Activated CD4-positive, alpha-beta T cell treated with anti-CD3 and anti-CD28 coated beads, Interleukin-2, Interleukin-4, amounts not matched to agents 100 ng/mL and 50 ng/mL, durations not matched to agents 16 hours and 8 hours (primary cell): Measurements from ENCODE around the gene PPM1N.

Experiments
- DNase-seq: peaks from one replicate; pipeline ENCODE4 v3.0.0-alpha.2; 2020; ENCODE audit warnings: low spot score

PPM1N gene

DNA sequence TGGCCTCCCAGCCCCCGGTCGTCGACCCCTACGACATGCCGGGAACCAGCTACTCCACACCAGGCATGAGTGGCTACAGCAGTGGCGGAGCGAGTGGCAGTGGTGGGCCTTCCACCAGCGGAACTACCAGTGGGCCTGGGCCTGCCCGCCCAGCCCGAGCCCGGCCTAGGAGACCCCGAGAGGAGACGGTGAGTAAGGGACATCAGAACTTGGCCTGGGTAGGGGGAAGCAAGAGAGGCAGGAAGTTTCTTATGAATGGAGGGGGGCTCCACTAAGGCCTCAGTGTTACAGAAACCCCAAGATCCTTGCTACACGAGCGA, 27.5 kb upstream of the PPM1N start:
- no peak for DNase-seq

DNA sequence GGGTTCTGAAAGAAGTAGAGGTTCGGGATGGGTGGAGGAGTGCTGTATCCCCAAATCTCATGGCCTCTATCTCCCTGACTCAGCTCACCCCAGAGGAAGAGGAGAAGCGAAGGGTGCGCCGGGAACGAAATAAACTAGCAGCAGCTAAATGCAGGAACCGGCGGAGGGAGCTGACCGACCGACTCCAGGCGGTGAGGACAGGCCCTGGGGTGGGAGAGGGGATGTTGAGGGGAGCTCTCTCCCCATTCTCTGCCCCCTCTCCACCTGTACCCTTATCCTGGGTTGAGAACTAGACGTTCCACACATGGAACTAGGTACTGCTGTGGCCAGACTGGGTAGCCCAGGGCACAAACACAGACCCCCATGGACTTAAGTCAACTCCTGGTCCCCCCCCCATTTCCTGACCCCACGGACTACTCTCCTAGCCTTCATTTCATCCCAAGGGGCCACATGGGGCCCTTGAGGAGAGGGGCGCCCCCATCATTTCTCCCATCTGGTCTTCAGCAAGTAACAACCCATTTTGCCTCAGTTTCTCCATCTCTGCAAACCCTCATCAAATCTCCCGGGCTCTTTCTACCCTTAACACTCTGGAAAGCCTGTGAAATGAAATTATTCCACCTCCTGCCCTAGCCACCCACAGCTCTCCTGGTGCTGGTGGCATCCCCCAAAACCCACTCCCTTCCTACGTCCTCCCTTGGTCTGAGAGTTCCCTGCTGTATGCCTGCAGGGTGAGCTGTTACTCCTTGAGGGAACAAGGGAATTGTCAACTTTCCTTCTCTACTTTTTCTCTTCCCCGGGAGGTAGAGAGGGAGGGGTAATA, 26.9 kb upstream of the PPM1N start:
- no peak for DNase-seq

DNA sequence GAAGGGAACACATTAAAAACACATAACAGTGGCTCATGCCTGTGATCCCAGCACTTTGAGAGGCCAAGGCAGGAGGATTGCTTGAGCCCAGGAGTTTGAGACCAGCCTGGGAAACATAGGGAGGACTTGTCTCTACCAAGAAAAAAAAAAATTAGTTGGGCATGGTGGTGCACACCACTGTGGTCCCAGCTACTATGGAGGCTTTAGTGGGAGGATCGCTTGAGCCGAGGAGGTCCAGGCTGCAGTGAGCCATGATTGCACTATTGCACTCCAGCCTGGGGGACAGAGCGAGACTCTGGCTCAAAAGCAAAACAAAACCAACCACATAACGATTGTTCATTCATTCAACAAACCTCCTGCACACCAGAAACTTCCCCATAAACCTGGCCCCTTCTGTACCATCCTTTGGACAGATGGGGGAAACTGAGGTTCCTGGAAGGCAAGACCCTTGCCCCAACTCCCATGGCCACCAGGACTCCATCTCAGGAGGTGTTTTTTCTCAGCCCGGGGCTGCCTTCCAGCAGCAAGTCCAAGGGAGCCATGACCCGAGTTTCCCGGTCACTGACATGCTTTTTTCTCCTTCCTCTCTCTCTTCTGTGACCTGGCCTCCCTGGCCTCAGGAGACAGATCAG, 26.2 kb upstream of the PPM1N start:
- no peak for DNase-seq

DNA sequence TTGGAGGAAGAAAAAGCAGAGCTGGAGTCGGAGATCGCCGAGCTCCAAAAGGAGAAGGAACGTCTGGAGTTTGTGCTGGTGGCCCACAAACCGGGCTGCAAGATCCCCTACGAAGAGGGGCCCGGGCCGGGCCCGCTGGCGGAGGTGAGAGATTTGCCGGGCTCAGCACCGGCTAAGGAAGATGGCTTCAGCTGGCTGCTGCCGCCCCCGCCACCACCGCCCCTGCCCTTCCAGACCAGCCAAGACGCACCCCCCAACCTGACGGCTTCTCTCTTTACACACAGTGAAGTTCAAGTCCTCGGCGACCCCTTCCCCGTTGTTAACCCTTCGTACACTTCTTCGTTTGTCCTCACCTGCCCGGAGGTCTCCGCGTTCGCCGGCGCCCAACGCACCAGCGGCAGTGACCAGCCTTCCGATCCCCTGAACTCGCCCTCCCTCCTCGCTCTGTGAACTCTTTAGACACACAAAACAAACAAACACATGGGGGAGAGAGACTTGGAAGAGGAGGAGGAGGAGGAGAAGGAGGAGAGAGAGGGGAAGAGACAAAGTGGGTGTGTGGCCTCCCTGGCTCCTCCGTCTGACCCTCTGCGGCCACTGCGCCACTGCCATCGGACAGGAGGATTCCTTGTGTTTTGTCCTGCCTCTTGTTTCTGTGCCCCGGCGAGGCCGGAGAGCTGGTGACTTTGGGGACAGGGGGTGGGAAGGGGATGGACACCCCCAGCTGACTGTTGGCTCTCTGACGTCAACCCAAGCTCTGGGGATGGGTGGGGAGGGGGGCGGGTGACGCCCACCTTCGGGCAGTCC, 25.5 kb upstream of the PPM1N start:
- no peak for DNase-seq

DNA sequence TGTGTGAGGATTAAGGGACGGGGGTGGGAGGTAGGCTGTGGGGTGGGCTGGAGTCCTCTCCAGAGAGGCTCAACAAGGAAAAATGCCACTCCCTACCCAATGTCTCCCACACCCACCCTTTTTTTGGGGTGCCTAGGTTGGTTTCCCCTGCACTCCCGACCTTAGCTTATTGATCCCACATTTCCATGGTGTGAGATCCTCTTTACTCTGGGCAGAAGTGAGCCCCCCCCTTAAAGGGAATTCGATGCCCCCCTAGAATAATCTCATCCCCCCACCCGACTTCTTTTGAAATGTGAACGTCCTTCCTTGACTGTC, 24.9 kb upstream of the PPM1N start:
- DNase-seq, result no peak

DNA sequence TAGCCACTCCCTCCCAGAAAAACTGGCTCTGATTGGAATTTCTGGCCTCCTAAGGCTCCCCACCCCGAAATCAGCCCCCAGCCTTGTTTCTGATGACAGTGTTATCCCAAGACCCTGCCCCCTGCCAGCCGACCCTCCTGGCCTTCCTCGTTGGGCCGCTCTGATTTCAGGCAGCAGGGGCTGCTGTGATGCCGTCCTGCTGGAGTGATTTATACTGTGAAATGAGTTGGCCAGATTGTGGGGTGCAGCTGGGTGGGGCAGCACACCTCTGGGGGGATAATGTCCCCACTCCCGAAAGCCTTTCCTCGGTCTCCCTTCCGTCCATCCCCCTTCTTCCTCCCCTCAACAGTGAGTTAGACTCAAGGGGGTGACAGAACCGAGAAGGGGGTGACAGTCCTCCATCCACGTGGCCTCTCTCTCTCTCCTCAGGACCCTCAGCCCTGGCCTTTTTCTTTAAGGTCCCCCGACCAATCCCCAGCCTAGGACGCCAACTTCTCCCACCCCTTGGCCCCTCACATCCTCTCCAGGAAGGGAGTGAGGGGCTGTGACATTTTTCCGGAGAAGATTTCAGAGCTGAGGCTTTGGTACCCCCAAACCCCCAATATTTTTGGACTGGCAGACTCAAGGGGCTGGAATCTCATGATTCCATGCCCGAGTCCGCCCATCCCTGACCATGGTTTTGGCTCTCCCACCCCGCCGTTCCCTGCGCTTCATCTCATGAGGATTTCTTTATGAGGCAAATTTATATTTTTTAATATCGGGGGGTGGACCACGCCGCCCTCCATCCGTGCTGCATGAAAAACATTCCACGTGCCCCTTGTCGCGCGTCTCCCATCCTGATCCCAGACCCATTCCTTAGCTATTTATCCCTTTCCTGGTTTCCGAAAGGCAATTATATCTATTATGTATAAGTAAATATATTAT, 24.3 kb upstream of the PPM1N start:
- DNase-seq, result no peak

DNA sequence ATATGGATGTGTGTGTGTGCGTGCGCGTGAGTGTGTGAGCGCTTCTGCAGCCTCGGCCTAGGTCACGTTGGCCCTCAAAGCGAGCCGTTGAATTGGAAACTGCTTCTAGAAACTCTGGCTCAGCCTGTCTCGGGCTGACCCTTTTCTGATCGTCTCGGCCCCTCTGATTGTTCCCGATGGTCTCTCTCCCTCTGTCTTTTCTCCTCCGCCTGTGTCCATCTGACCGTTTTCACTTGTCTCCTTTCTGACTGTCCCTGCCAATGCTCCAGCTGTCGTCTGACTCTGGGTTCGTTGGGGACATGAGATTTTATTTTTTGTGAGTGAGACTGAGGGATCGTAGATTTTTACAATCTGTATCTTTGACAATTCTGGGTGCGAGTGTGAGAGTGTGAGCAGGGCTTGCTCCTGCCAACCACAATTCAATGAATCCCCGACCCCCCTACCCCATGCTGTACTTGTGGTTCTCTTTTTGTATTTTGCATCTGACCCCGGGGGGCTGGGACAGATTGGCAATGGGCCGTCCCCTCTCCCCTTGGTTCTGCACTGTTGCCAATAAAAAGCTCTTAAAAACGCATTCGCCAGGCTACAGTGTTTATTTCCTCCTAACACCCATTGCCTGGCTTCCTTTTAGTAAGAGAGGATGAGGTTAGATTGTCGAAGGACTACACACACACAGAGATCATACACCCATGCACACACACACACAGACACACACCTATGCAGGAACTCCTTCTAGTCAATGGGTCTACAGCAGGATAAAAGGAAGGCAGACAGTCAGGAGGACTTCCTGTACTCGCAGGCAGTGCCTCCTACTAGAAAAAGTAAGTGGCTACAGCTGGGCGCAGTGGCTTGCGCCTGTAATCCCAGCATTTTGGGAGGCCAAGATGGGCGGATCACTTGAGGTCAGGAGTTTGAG, 23.4 kb upstream of the PPM1N start:
- DNase-seq, result no peak

DNA sequence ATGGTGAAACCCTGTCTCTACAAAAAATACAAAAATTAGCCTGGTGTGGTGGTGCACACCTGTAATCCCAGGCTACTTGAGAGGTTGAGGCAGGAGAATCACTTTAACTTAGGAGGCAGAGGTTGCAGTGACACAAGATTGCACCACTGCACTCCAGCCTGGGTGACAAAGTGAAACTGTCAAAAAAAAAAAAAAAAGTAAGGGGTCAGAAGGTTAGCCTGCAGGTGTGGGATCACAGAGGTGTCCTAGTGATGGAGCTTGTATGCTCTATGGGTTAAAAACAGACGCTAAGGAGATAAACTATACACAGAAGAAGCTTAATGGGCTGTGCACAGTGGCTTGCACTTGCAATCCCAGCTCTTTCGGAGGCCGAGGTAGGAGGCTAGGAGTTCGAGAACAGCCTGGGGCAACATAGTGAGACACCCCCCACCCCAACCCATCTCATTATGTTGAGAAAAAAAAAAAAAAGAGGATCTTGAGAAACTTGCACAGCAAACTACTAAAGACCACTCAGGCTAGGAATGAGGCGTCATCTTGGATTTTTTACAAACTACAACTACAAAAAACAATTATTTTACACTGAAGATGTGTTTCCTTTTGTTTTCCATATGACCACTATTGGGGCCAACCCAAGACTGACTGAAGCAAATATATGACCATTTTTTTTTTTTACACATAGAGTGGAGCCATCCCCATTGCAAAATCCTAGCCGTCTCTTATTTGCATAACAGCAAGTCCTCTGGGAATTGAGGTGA, 22.5 kb upstream of the PPM1N start:
- DNase-seq, result no peak

DNA sequence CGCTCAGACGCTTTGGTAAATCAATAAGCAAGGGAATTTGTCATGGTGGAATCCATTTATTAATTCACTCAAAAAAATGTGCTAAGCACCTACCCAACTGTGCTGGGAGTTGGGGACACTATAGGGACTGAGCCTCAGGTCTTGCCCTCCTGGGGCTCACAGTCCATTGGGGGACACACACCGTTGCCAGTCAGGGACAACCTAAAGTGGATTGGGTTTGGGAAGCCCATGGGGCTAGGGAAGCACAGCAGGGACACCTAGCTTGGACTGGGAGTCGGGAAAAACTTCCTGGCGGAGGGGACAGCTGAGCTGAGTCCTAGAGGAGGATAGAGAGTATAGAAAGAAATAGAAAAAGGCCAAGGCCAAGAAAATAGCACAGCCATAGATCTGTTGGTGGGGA, 21.9 kb upstream of the PPM1N start:
- DNase-seq, result no peak

DNA sequence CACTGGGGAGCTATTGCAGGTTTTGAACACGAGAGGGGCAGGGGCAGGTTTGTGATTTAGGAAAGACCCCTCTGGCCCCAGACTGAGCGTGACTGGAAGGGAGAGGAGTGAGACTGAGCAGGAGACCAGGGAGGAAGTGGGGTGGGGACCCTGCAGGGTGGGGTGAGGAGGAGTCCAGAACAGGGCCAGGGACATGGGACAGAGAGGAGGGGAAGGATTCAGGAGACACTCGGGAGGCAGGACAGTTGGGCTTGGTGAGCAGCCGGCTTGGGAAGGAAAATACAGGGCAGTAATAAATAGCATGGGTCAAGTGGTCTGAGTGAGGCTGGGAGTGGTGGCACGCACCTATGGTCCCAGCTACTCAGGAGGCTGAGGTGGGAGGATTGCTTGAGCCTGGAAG, 21.1 kb upstream of the PPM1N start:
- no peak for DNase-seq

DNA sequence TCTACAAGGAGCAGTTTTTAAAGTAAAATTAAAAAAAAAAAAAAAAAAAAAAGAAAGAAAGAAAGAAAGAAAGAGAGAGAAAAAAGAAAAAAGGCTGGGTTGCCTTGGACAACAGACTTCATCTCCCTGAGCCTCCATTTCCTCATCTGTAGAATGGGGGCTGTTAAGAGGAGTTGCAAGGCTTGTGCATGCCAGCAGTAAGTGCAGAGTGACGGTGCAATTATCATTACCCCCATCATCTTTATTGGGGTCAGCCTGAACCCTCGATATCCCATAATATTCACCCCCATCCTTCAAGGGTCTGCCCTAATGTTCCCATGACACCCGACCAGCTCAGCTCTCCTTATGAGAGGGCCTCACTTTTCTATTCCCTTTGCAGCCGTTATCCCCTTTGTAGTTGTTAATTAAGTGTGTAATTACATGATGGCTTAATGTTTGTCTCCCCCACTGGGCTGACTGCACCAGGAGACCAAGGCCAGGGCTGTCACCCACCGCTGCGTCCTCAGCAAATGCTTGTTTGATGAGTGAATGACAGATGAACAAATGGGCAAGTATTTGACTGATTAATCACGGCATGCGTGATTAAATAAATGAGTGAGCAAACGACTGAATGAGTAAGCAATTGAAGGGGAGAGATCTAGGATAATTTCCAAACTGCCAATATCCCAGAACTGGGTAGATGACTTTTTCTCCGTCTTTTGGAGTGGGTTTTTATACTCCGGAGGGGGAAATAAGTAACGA, 20.4 kb upstream of the PPM1N start:
- no peak for DNase-seq

DNA sequence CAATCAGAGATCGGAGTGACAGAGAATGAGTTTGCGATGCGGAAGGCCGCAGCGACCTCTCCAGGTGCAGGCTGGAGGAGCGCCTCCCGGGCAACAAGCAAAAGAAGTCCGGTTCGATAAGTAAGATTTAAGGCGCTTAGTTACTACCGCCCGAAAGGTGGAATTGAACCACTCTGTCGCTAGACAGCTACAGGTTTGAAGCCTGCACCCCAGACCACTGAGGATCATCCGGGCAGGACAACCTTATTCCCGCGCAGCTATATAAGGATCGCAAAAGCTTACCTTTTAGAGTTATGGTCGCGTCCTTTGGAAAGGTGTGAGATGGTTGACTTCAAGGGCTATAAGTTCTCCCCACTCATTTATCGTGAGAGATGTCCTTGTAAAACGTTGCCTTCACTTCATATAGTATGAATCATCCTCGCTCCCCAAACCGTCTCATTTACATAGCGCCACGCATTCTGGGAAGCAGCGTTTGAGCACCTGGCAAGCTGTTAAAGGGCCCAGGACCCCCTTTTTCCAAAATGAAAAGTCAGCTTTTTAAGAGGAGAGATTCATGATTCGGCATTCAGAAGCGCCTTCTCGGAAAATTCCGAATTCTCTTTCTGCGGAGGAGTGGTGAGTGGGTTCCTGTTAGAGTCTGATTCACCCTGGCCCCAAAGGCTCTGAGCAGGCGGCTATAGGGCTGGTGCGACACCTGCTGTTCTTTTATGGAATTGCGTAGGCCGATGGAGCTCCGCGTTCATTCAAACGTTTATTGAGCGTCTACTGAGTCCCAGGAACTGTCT, 19.6 kb upstream of the PPM1N start:
- DNase-seq, result peak; percentile 94

DNA sequence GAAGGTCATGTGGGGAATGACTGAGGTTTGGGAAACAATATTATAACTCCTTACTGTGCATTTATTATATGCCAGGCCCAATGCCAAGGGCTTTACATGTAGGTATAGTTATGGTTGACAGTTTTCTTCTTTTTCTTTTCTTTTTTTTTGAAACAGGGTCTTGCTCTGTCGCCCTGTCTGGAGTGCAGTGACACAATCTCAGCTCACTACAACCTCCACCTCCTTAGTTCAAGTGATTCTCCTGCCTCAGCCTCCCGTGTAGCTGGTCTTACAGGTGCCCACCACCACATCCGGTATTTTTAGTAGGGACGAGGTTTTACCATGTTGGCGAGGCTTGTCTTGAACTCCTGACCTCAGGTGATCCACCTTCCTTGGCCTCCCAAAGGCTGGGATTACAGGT, 15.2 kb upstream of the PPM1N start:
- no peak for DNase-seq

DNA sequence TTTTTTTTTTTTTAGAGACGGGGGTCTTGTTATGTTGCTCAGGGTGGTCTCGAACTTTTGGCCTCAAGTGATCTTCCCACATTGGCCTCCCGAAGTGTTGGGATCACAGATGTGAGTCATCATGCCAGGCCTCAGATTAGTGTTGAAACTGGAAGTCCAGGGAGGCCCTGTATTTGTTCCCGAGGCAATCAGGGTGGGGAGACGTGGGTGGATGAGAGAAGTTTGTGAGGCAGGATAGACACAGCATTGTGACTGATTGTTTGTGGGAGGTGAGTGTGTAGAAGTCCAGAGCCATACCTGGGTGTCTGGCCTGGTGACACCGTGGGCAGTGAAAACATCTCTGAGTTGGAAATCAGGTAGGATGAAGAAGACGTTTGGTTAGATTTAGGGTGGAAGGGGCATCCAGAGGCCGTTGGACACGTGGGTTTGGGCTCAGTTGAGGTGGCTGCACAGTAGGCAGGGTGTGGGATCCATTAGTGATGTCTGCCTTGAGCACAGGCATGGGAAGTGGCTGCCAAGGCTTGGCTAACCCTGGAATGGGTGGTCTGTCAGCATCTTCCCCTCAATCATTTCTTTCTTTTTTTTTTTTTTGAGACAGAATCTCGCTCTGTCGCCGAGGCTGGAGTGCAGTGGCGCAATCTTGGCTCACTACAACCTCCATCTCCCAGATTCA, 13.8 kb upstream of the PPM1N start:
- DNase-seq, result no peak

DNA sequence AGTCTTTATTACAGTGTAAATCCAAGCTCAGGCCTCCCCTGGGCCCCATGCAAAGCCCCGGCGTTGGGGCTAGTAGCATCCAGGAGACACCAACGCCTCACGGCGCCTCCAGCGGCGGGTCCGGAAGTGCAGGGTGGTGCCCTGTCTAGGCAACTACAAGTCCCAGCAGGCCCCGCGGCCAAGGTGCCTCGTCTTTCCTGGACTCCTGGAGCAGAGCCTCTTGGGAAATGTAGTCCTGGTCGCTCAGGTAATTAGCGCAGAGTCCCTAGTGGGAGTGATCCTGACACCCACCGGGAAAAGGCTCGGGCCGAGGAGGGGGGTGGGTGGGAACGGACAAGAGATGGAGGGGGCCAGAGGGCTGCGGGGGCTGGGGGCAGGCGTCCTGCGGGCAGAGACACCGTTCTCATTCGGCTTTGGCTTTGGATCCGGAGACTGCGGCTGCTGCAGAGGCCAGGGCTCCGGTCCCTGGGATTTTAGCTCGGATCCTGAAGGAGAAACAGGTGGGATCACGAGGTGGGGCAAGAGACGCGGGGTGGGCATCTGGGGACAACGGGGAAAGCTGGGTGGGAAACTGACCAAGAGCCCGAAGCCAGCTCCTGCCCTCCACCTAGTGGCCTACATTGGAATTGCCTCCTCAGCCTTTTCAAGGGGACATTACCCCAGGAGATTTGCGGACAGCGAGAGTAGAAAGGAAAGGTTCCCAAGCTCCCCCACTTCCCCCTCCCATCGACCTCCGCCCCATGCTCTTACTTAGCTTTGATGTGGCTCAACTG, 12.8 kb upstream of the PPM1N start:
- peak; percentile 99 for DNase-seq

DNA sequence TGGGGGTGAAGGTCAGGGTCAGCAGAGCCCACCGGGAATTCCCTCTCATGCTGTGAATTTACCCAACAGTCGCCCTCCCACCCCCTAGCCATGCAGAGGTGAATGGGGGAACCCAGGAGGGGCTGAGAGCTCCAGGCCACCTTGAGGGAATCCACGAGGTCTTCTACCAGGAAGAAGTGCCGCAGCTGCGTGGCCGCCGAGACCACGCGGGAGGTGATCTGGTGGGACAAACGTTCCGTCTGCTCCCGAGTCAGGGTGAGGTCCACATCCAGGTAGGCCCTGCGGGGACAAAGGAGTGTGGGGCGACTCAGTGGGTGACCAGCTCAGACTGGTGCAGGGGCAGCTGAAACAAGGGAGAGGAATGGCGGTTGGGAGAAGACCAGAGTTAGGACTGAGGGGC, 9.5 kb upstream of the PPM1N start:
- no peak for DNase-seq

DNA sequence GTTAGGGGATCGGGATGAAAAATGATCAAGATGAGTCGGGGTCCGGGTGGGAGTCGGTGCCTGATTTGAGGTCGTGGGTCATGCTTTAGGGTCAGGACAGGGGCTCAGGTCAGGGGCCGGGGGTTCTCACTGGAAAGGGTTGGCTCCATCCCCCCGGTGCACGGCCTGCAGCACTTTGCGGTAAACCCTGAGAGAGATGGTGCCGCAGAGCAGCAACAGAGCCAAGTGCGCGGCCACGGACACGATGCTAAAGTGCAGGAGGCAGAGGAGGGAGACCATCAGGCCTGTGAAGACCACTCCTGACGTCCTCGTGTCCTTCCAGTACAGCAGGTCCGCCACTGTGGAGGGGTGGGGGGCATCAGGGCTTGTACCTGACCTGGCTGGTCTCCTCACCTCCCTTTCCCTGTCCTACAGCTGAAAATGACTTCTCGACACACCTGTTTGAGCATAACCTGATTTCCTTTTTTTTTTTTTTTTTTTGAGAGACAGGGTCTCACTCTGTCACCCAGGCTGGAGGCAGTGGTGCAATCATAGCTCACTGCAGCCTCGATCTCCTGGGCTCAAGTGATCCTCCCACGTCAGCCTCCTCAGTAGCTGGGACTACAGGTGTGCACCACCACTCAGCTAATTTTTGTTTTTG, 8.9 kb upstream of the PPM1N start:
- no peak for DNase-seq
